Mononuclear cell (primary cell): ENCODE measurements around the gene RAB11FIP5. TPM values are rescaled to one million over a fixed set of nuclear protein-coding genes. Genes with fewer than 3 reads are reported as not detected.

Experiments used
- H3K27me3 ChIP-seq: 2 replicates; pipeline ENCODE4 v1.6.0; 2011; ENCODE audit warnings: low read length, control low read depth; ENCODE audit not compliant: insufficient read depth
- H3K4me1 ChIP-seq: 2 replicates; pipeline ENCODE4 v1.5.1; 2011; ENCODE audit warnings: mild to moderate bottlenecking, low read length, control low read depth; ENCODE audit not compliant: insufficient read depth
- H3K4me3 ChIP-seq: 2 replicates; pipeline ENCODE4 v1.5.1; 2011; ENCODE audit warnings: mild to moderate bottlenecking, low read length, moderate library complexity
- H3K9me3 ChIP-seq: 2 replicates; pipeline ENCODE4 v1.5.1; 2011; ENCODE audit warnings: low read depth, mild to moderate bottlenecking, control low read depth, low read length
- total RNA-seq: library from RNA; depleted of rRNA; stranded (reverse); fragments of >200 nt; gene quantifications from one replicate; pipeline ENCODE4 v1.2.3, GENCODE V29; 2012

RAB11FIP5 gene
- total RNA-seq, 1 donor: 14.5 TPM

GRCh38 chr2:73037947-73038585, 74.7 kb downstream of the RAB11FIP5 start:
- no peaks in the 10 kb centered on the region for H3K9me3 ChIP-seq
- H3K4me1 ChIP-seq: peaks cover 41% of the 10 kb centered on the region
- no peak overlapping the region for H3K4me3 ChIP-seq
- no peaks in the 10 kb centered on the region for H3K27me3 ChIP-seq

GRCh38 chr2:73036766-73037165, 76.0 kb downstream of the RAB11FIP5 start:
- Histone ChIP-seq H3K27me3 (no peaks in the 10 kb centered on the region), H3K4me1 (peaks cover 54% of the 10 kb centered on the region), H3K4me3 (no peak overlapping the region), H3K9me3 (no peaks in the 10 kb centered on the region)

GRCh38 chr2:73035899-73036711, 76.6 kb downstream of the RAB11FIP5 start:
- Histone ChIP-seq H3K27me3 (no peaks in the 10 kb centered on the region), H3K4me1 (peaks cover 59% of the 10 kb centered on the region), H3K9me3 (no peaks in the 10 kb centered on the region), H3K4me3 (no peak overlapping the region)

- no peaks in the 10 kb centered on the region for H3K27me3 ChIP-seq
- peaks cover 59% of the 10 kb centered on the region for H3K4me1 ChIP-seq
- no peak overlapping the region for H3K4me3 ChIP-seq
- no peaks in the 10 kb centered on the region for H3K9me3 ChIP-seq
Observed at GRCh38 chr2:73034661-73035375, 77.9 kb downstream of the RAB11FIP5 start.

DNA sequence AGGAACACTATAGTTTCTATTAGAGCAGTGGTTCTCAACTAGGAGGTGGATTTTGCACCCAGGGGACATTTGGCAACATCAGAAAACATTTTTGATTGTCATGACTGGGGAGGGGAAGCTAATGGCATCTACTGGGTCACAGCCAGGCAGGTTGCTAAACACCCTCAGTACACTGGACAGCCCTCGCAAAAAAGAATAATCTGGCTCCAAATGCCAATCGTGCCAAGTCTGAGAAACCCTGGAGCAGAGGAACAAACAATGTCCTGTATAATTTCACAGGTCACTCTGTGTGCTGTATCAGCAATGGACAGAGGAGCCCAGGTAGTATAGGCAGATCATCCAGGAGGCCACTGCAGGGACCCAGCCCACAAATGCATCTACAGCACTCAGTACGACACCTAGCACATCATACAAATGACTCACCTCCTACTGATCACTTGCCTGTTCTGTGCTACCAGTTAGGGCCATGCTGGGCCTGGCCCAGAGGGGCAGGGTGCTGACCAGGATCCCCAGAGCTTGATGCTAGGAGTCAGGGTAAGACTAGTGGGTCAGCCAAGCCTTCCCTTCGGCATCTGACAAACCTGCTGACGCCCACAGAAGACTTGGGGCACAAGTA, 78.9 kb downstream of the RAB11FIP5 start:
- peaks cover 62% of the 10 kb centered on the region for H3K4me1 ChIP-seq
- no peaks in the 10 kb centered on the region for H3K27me3 ChIP-seq
- H3K9me3 ChIP-seq: no peaks in the 10 kb centered on the region
- H3K4me3 ChIP-seq: no peak overlapping the region

DNA sequence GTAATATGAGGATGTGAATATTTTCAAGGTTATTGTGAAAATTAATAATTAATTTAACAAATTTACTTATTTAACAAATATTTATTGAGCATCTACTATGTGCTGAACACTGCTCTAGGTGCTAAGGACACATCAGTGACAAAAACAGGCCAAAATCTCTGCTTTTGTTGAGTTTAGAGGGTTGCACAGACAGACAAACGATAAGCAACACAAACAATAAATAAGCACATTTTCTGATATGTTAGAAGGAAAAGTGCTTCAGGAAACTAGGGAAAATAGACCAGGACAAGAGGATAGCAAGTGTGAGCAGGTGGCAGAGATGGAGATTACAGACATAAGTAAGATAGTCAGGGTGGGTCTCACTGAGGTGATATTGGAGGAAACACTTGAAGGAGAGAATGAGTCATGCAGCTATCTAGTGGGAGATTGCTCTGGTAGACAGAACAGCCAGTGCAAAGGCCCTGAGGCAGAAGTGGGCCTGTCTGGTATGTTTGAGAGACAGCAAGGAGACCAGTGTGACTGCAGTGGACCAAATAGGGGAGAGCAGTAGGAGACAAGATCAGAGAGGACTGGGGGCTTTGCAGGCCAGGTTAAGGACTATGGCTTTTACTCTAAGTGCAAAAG, 79.5 kb downstream of the RAB11FIP5 start:
- H3K4me1 ChIP-seq: peaks cover 64% of the 10 kb centered on the region
- H3K9me3 ChIP-seq: no peaks in the 10 kb centered on the region
- H3K27me3 ChIP-seq: no peaks in the 10 kb centered on the region
- no peak overlapping the region for H3K4me3 ChIP-seq

- no peak overlapping the region for H3K4me3 ChIP-seq
- no peaks in the 10 kb centered on the region for H3K9me3 ChIP-seq
- peaks cover 64% of the 10 kb centered on the region for H3K4me1 ChIP-seq
- no peaks in the 10 kb centered on the region for H3K27me3 ChIP-seq
Observed at GRCh38 chr2:73032702-73033097, 80.0 kb downstream of the RAB11FIP5 start.

GRCh38 chr2:73031725-73032701, 80.7 kb downstream of the RAB11FIP5 start:
- Histone ChIP-seq H3K4me1 (peaks cover 62% of the 10 kb centered on the region), H3K27me3 (no peaks in the 10 kb centered on the region), H3K9me3 (no peaks in the 10 kb centered on the region), H3K4me3 (no peak overlapping the region)

- no peaks in the 10 kb centered on the region for H3K27me3 ChIP-seq
- no peak overlapping the region for H3K4me3 ChIP-seq
- no peaks in the 10 kb centered on the region for H3K9me3 ChIP-seq
- H3K4me1 ChIP-seq: peaks cover 54% of the 10 kb centered on the region
Observed at GRCh38 chr2:73031095-73031678, 81.6 kb downstream of the RAB11FIP5 start.

- Histone ChIP-seq H3K4me1 (peaks cover 30% of the 10 kb centered on the region), H3K4me3 (no peak overlapping the region), H3K27me3 (no peaks in the 10 kb centered on the region), H3K9me3 (no peaks in the 10 kb centered on the region)
Observed at GRCh38 chr2:73028841-73029240, 83.9 kb downstream of the RAB11FIP5 start.

GRCh38 chr2:73027340-73027739, 85.4 kb downstream of the RAB11FIP5 start:
- H3K4me3 ChIP-seq: no peak overlapping the region
- H3K9me3 ChIP-seq: no peaks in the 10 kb centered on the region
- no peaks in the 10 kb centered on the region for H3K27me3 ChIP-seq
- peaks cover 20% of the 10 kb centered on the region for H3K4me1 ChIP-seq

DNA sequence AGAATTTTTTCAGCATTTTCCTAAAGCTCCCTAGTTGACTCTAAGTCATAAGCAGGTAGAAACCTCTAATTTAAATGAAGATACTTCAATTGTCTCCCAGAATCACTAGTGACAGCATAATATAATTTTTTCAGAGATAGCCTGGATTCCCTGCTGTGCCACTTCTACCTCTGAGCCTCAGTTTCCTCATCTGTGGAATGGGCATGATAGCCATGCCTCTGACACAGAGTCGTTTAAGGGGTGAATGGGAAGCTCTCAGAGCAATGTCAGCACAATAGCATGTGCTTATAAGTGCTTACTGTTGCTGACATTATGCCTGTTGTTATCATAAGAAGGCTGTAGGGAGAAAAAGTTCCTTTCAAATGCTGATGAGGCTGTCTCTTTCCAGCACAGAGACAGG, 89.3 kb downstream of the RAB11FIP5 start:
- Histone ChIP-seq H3K9me3 (no peaks in the 10 kb centered on the region), H3K4me1 (peaks cover 5% of the 10 kb centered on the region), H3K27me3 (no peaks in the 10 kb centered on the region), H3K4me3 (no peak overlapping the region)
